ENCODE data around the gene AXIN1. TPM values are rescaled to one million over a fixed set of nuclear protein-coding genes. Genes with fewer than 3 reads are reported as not detected.

Gene AXIN1
- total RNA-seq, 1 donor from 2014 or later, result 19.6 TPM

GRCh38 chr16:275786-276232, 76.7 kb downstream of the AXIN1 start, which contains the start of gene RGS11:
TSS of gene RGS11 (minus strand) at chr16:275944. CDS start at chr16:275911, 33 bp downstream.
- TF ChIP-seq EZH2 (IDR thresholded peaks at IDR 0.05), result peak; percentile 46
- no peak for TF ChIP-seq CTCF (IDR thresholded peaks at IDR 0.05)
- Mint-ChIP-seq H3K9me3 (no peaks in the 10 kb centered on the region), H3K27ac (no peak within 1 kb of the TSS), H3K4me1 (peaks cover 3% of the 10 kb centered on the region), H3K36me3 (no peaks in the 10 kb centered on the region), H3K4me3 (peak within 1 kb of the TSS; percentile 80), H3K27me3 (ENCODE audit: insufficient read depth, low read depth) (peaks cover 26% of the 10 kb centered on the region)
- Histone ChIP-seq H3K4me1 (peaks cover 12% of the 10 kb centered on the region), H3K79me2 (ENCODE audit: low read depth) (no peaks in the 10 kb centered on the region), H3K4me3 (peak within 1 kb of the TSS; percentile 53), H3K4me2 (peak within 1 kb of the TSS; percentile 92), H3K9me3 (ENCODE audit: low read depth) (no peaks in the 10 kb centered on the region), H4K20me1 (ENCODE audit: low read depth) (peaks cover 5% of the 10 kb centered on the region), H3K27me3 (peaks cover 76% of the 10 kb centered on the region), H2AFZ (replicated peaks) (peak within 1 kb of the TSS; percentile 76), H3F3A (ENCODE audit: low read depth) (peaks cover 18% of the 10 kb centered on the region), H3K36me3 (no peaks in the 10 kb centered on the region), H3K9ac (no peak within 1 kb of the TSS), H3K27ac (no peak within 1 kb of the TSS)
- no peak for DNase-seq (ENCODE audit: low spot score)

- H3K36me3 Mint-ChIP-seq, result no peaks in the 10 kb centered on the region
- H3K27me3 Mint-ChIP-seq (ENCODE audit: insufficient read depth, low read depth), result peaks cover 25% of the 10 kb centered on the region
- H2AFZ ChIP-seq (replicated peaks), result peak overlapping the region; percentile 76
- peaks cover 71% of the 10 kb centered on the region for H3K27me3 ChIP-seq
- H3K4me3 Mint-ChIP-seq, result peak overlapping the region; percentile 65
- no peaks in the 10 kb centered on the region for H3K9me3 Mint-ChIP-seq
- no peaks in the 10 kb centered on the region for H3K36me3 ChIP-seq
- H3K27ac Mint-ChIP-seq, result no peak overlapping the region
- no peaks in the 10 kb centered on the region for H3K9me3 ChIP-seq (ENCODE audit: low read depth)
- peaks cover 3% of the 10 kb centered on the region for H3K4me1 Mint-ChIP-seq
- H3K4me2 ChIP-seq, result peak overlapping the region; percentile 92
- H3K79me2 ChIP-seq (ENCODE audit: low read depth), result no peaks in the 10 kb centered on the region
- peaks cover 18% of the 10 kb centered on the region for H3F3A ChIP-seq (ENCODE audit: low read depth)
- TF ChIP-seq EZH2 (IDR thresholded peaks at IDR 0.05) (peak; percentile 86), EZH2phosphoT487 (IDR thresholded peaks at IDR 0.05) (peak; percentile 81), CTCF (IDR thresholded peaks at IDR 0.05) (no peak)
- H3K4me1 ChIP-seq, result peaks cover 10% of the 10 kb centered on the region
- peaks cover 5% of the 10 kb centered on the region for H4K20me1 ChIP-seq (ENCODE audit: low read depth)
- peak overlapping the region; percentile 53 for H3K4me3 ChIP-seq
- H3K27ac ChIP-seq, result no peak overlapping the region
- no peak overlapping the region for H3K9ac ChIP-seq
- DNase-seq (ENCODE audit: low spot score), result peak; percentile 53
Measured at GRCh38 chr16:275041-275641, 77.4 kb downstream of the AXIN1 start.

- H3K4me3 Mint-ChIP-seq, result no peak overlapping the region
- no peaks in the 10 kb centered on the region for H3K9me3 ChIP-seq (ENCODE audit: low read depth)
- peaks cover 6% of the 10 kb centered on the region for H3F3A ChIP-seq (ENCODE audit: low read depth)
- H3K79me2 ChIP-seq (ENCODE audit: low read depth), result no peaks in the 10 kb centered on the region
- H3K27me3 Mint-ChIP-seq (ENCODE audit: insufficient read depth, low read depth), result peaks cover 24% of the 10 kb centered on the region
- H3K36me3 ChIP-seq, result no peaks in the 10 kb centered on the region
- H3K9ac ChIP-seq, result no peak overlapping the region
- no peaks in the 10 kb centered on the region for H3K9me3 Mint-ChIP-seq
- no peak for TF ChIP-seq EZH2 (IDR thresholded peaks at IDR 0.05)
- no peak for TF ChIP-seq EZH2phosphoT487 (IDR thresholded peaks at IDR 0.05)
- no peak for TF ChIP-seq CTCF (IDR thresholded peaks at IDR 0.05)
- no peaks in the 10 kb centered on the region for H4K20me1 ChIP-seq (ENCODE audit: low read depth)
- no peak overlapping the region for H3K4me2 ChIP-seq
- no peaks in the 10 kb centered on the region for H3K4me1 Mint-ChIP-seq
- H3K36me3 Mint-ChIP-seq, result no peaks in the 10 kb centered on the region
- H3K27ac ChIP-seq, result no peak overlapping the region
- H3K27me3 ChIP-seq, result peaks cover 57% of the 10 kb centered on the region
- no peak overlapping the region for H3K27ac Mint-ChIP-seq
- no peak overlapping the region for H3K4me3 ChIP-seq
- DNase-seq (ENCODE audit: low spot score), result no peak
- peaks cover 7% of the 10 kb centered on the region for H3K4me1 ChIP-seq
- H2AFZ ChIP-seq (replicated peaks), result no peak overlapping the region
Measured at GRCh38 chr16:273547-274421, 78.7 kb downstream of the AXIN1 start.

Measured in neural progenitor cell (in vitro differentiated cells).